OCI-LY3 (cell line): Measurements from ENCODE around the gene CHID1.

Source experiments
- H2AFZ ChIP-seq: fragments of 200-600, 300-600 bp; shearing (Covaris generic); 2 replicates; pipeline ENCODE4 v1.6.0; 2014; ENCODE audit warnings: antibody characterized with exemption, low read depth, low read length
- H3K27ac ChIP-seq: fragments of 200-600, 300-600 bp; sonication (generic); 2 replicates; pipeline ENCODE4 v1.5.1; 2014; ENCODE audit warnings: mild to moderate bottlenecking, low read length, moderate library complexity, mixed read lengths
- H3K27me3 ChIP-seq: fragments of 200-600, 300-600 bp; sonication (generic); 2 replicates; pipeline ENCODE4 v1.6.1; 2014; ENCODE audit warnings: low read depth, low read length, mixed read lengths
- H3K36me3 ChIP-seq: fragments of 200-600, 300-600 bp; sonication (generic); replicated peaks from 2 replicates; pipeline ENCODE3; 2014; ENCODE audit warnings: low read depth, low read length, mixed read lengths
- H3K4me1 ChIP-seq: fragments of 300-600, 200-600 bp; sonication (generic); 2 replicates; pipeline ENCODE4 v1.6.1; 2014; ENCODE audit warnings: low read length, mixed read lengths
- H3K4me2 ChIP-seq: fragments of 200-600, 300-600 bp; sonication (generic); 2 replicates; pipeline ENCODE4 v1.6.1; 2014; ENCODE audit warnings: low read length, mixed read lengths
- H3K4me3 ChIP-seq: fragments of 300-600, 200-600 bp; sonication (generic); 2 replicates; pipeline ENCODE4 v1.5.1; 2014; ENCODE audit warnings: antibody characterized with exemption, mild to moderate bottlenecking, low read length, moderate library complexity
- H3K79me2 ChIP-seq: fragments of 300-600, 200-600 bp; shearing (Covaris generic); 2 replicates; pipeline ENCODE4 v1.6.1; 2014; ENCODE audit warnings: mild to moderate bottlenecking, low read length, mixed read lengths
- H3K9ac ChIP-seq: fragments of 300-600, 200-600 bp; shearing (Covaris generic); 2 replicates; pipeline ENCODE4 v1.6.0; 2014; ENCODE audit warnings: mild to moderate bottlenecking, low read length, moderate library complexity
- H3K9me3 ChIP-seq: fragments of 200-600, 300-600 bp; shearing (Covaris generic); 2 replicates; pipeline ENCODE4 v1.6.1; 2014; ENCODE audit warnings: low read length, mixed read lengths; ENCODE audit not compliant: insufficient read depth
- H4K20me1 ChIP-seq: fragments of 200-600, 300-600 bp; sonication (generic); 2 replicates; pipeline ENCODE4 v1.6.1; 2016; ENCODE audit warnings: low read length, mixed read lengths; ENCODE audit not compliant: insufficient read depth
- CTCF ChIP-seq: fragments of 200-600, 300-600 bp; sonication (generic); IDR thresholded peaks from 2 replicates; pipeline ENCODE4 v1.5.1; 2014; ENCODE audit warnings: antibody characterized with exemption, low read length, low read depth
- EZH2phosphoT487 ChIP-seq: fragments of 200-600 bp; shearing (Covaris generic); IDR thresholded peaks from 2 replicates; pipeline ENCODE4 v1.6.1; 2018; ENCODE audit warnings: antibody characterized with exemption, mixed run types, low read depth

CHID1 gene

GRCh38 chr11:829176-829846 is 81.3 kb downstream of the CHID1 start:
- Histone ChIP-seq H2AFZ (no peak overlapping the region), H3K79me2 (peaks cover 9% of the 10 kb centered on the region), H3K27ac (no peak overlapping the region), H3K27me3 (no peaks in the 10 kb centered on the region), H3K9me3 (no peaks in the 10 kb centered on the region), H3K4me3 (peak overlapping the region; percentile 52), H4K20me1 (peaks cover under 1% of the 10 kb centered on the region; the same call in 1 of the 2 replicates), H3K4me1 (peaks cover 46% of the 10 kb centered on the region), H3K36me3 (peaks cover 9% of the 10 kb centered on the region), H3K4me2 (peak overlapping the region; percentile 66), H3K9ac (no peak overlapping the region; the same call in 1 of the 2 replicates)
- no peak for TF ChIP-seq CTCF

- Histone ChIP-seq H4K20me1 (no peaks in the 10 kb centered on the region), H3K9ac (no peak overlapping the region; the same call in 1 of the 2 replicates), H3K79me2 (peaks cover 5% of the 10 kb centered on the region), H3K4me1 (peaks cover 43% of the 10 kb centered on the region), H3K27me3 (no peaks in the 10 kb centered on the region), H3K4me2 (peak overlapping the region; percentile 92), H3K4me3 (peak overlapping the region; percentile 52; the same call in 1 of the 2 replicates), H2AFZ (no peak overlapping the region), H3K27ac (no peak overlapping the region), H3K9me3 (no peaks in the 10 kb centered on the region), H3K36me3 (peaks cover 9% of the 10 kb centered on the region)
- TF ChIP-seq CTCF (no peak), EZH2phosphoT487 (no peak)
These were observed 82.0 kb downstream of the CHID1 start for GRCh38 chr11:828506-829175.

- Histone ChIP-seq H3K4me2 (peak within 1 kb of the TSS; percentile 92), H3K27me3 (no peaks in the 10 kb centered on the region), H3K79me2 (no peaks in the 10 kb centered on the region), H2AFZ (no peak within 1 kb of the TSS), H3K4me1 (peaks cover 42% of the 10 kb centered on the region), H3K4me3 (peak within 1 kb of the TSS; percentile 81), H3K9ac (peak within 1 kb of the TSS; percentile 76), H3K27ac (peak within 1 kb of the TSS; percentile 51), H3K9me3 (no peaks in the 10 kb centered on the region), H3K36me3 (peaks cover 9% of the 10 kb centered on the region), H4K20me1 (no peaks in the 10 kb centered on the region)
- no peak for TF ChIP-seq EZH2phosphoT487
- no peak for TF ChIP-seq CTCF
These were observed 82.8 kb downstream of the CHID1 start, which contains the start of gene CRACR2B for GRCh38 chr11:827897-828192. CRACR2B (plus strand) TSS chr11:827919; CDS start chr11:828608, 689 bp downstream.

- peaks cover 9% of the 10 kb centered on the region for H3K36me3 ChIP-seq
- no peak overlapping the region for H2AFZ ChIP-seq
- H3K4me2 ChIP-seq, result peak overlapping the region; percentile 92
- H3K4me3 ChIP-seq, result peak overlapping the region; percentile 81
- peak overlapping the region; percentile 51 for H3K27ac ChIP-seq
- no peaks in the 10 kb centered on the region for H3K9me3 ChIP-seq
- no peak for TF ChIP-seq CTCF
- TF ChIP-seq EZH2phosphoT487, result no peak
- H4K20me1 ChIP-seq, result no peaks in the 10 kb centered on the region
- H3K27me3 ChIP-seq, result no peaks in the 10 kb centered on the region
- peaks cover 41% of the 10 kb centered on the region for H3K4me1 ChIP-seq
- no peaks in the 10 kb centered on the region for H3K79me2 ChIP-seq
- peak overlapping the region; percentile 76 for H3K9ac ChIP-seq
These were observed 83.3 kb downstream of the CHID1 start for GRCh38 chr11:827146-827896.
